ENCODE measurements around the gene ZFYVE28. TPM values are rescaled to one million over a fixed set of nuclear protein-coding genes. Genes with fewer than 3 reads are reported as not detected.

Gene ZFYVE28
- total RNA-seq, 1 experiment from 2014 or later, result 0.82 TPM

- intact Hi-C loops (cut with micrococcal nuclease; ENCODE audit: unreplicated experiment), result no loop called here
- Mint-ChIP-seq H3K27ac (ENCODE audit: unreplicated experiment) (no peak overlapping the region), H3K4me1 (ENCODE audit: low read depth, unreplicated experiment) (no peaks in the 10 kb centered on the region), H3K36me3 (ENCODE audit: insufficient read depth, unreplicated experiment) (no peaks in the 10 kb centered on the region), H3K9me3 (ENCODE audit: unreplicated experiment) (no peaks in the 10 kb centered on the region), H3K4me3 (ENCODE audit: unreplicated experiment) (no peak overlapping the region), H3K27me3 (ENCODE audit: insufficient read depth, unreplicated experiment) (no peaks in the 10 kb centered on the region)
- H3K4me3 ChIP-seq (ENCODE audit: low read depth, low read length), result no peak overlapping the region
- H3K9me3 ChIP-seq, result no peaks in the 10 kb centered on the region
- DNase-seq, result peak in 1 of 2 experiments; percentile 31
- BruUV-seq (replicated peaks), result no TSS peak
- H3K4me1 ChIP-seq, result peaks cover 16% of the 10 kb centered on the region
- no peak for TF ChIP-seq CTCF (IDR thresholded peaks at IDR 0.05; ENCODE audit: insufficient read depth in 1 of 2, low read depth in 1 of 2, low read length in 1 of 2, severe bottlenecking in 1 of 2, unreplicated experiment in 1 of 2)
- ChIA-PET CTCF (no interaction called here), POLR2A (interaction anchor here (0.7 kb wide), 1 partner anchor 56 kb away, joined by 3 read pairs; the partner anchor contains the start of genes CFAP99 and ZFYVE28)
- H3K36me3 ChIP-seq (ENCODE audit: control insufficient read depth, insufficient read depth, low read length), result no peaks in the 10 kb centered on the region
- H3K27me3 ChIP-seq (replicated peaks; ENCODE audit: control insufficient read depth, insufficient read depth, low read length), result no peaks in the 10 kb centered on the region
Measured at GRCh38 chr4:2363056-2363721, 55.3 kb downstream of the ZFYVE28 start.

GRCh38 chr4:2362266-2363055, 56.0 kb downstream of the ZFYVE28 start:
- Mint-ChIP-seq H3K4me1 (ENCODE audit: low read depth, unreplicated experiment) (no peaks in the 10 kb centered on the region), H3K4me3 (ENCODE audit: unreplicated experiment) (no peak overlapping the region), H3K36me3 (ENCODE audit: insufficient read depth, unreplicated experiment) (no peaks in the 10 kb centered on the region), H3K27ac (ENCODE audit: unreplicated experiment) (no peak overlapping the region), H3K9me3 (ENCODE audit: unreplicated experiment) (no peaks in the 10 kb centered on the region), H3K27me3 (ENCODE audit: insufficient read depth, unreplicated experiment) (no peaks in the 10 kb centered on the region)
- peak in 1 of 2 experiments; percentile 27 for DNase-seq
- TF ChIP-seq CTCF (IDR thresholded peaks at IDR 0.05; ENCODE audit: insufficient read depth in 1 of 2, low read depth in 1 of 2, low read length in 1 of 2, severe bottlenecking in 1 of 2, unreplicated experiment in 1 of 2), result no peak
- Histone ChIP-seq H3K9me3 (no peaks in the 10 kb centered on the region), H3K27me3 (replicated peaks; ENCODE audit: control insufficient read depth, insufficient read depth, low read length) (no peaks in the 10 kb centered on the region), H3K4me3 (ENCODE audit: low read depth, low read length) (no peak overlapping the region), H3K36me3 (ENCODE audit: control insufficient read depth, insufficient read depth, low read length) (no peaks in the 10 kb centered on the region), H3K4me1 (peaks cover 16% of the 10 kb centered on the region)
- BruUV-seq (replicated peaks), result no TSS peak
- ChIA-PET CTCF (no interaction called here), POLR2A (interaction anchor here (0.7 kb wide), 1 partner anchor 56 kb away, joined by 3 read pairs; the partner anchor contains the start of genes CFAP99 and ZFYVE28)
- intact Hi-C loops (cut with micrococcal nuclease; ENCODE audit: unreplicated experiment), result no loop called here

GRCh38 chr4:2361366-2362265, 56.8 kb downstream of the ZFYVE28 start:
- no peak for TF ChIP-seq CTCF (IDR thresholded peaks at IDR 0.05; ENCODE audit: insufficient read depth in 1 of 2, low read depth in 1 of 2, low read length in 1 of 2, severe bottlenecking in 1 of 2, unreplicated experiment in 1 of 2)
- H3K4me1 ChIP-seq, result peaks cover 16% of the 10 kb centered on the region
- Mint-ChIP-seq H3K36me3 (ENCODE audit: insufficient read depth, unreplicated experiment) (no peaks in the 10 kb centered on the region), H3K4me3 (ENCODE audit: unreplicated experiment) (no peak overlapping the region), H3K27ac (ENCODE audit: unreplicated experiment) (no peak overlapping the region), H3K9me3 (ENCODE audit: unreplicated experiment) (no peaks in the 10 kb centered on the region), H3K4me1 (ENCODE audit: low read depth, unreplicated experiment) (no peaks in the 10 kb centered on the region), H3K27me3 (ENCODE audit: insufficient read depth, unreplicated experiment) (no peaks in the 10 kb centered on the region)
- no peaks in the 10 kb centered on the region for H3K36me3 ChIP-seq (ENCODE audit: control insufficient read depth, insufficient read depth, low read length)
- no peaks in the 10 kb centered on the region for H3K9me3 ChIP-seq
- intact Hi-C loops (cut with micrococcal nuclease; ENCODE audit: unreplicated experiment), result no loop called here
- peak; percentile 15 to 31 for DNase-seq
- no TSS peak for BruUV-seq (replicated peaks)
- ChIA-PET CTCF (no interaction called here), POLR2A (no interaction called here)
- no peak overlapping the region for H3K4me3 ChIP-seq (ENCODE audit: low read depth, low read length)
- H3K27me3 ChIP-seq (replicated peaks; ENCODE audit: control insufficient read depth, insufficient read depth, low read length), result no peaks in the 10 kb centered on the region

All from Caco-2 (cell line).